ENCODE data around the gene ABCC6. TPM values are rescaled to one million over a fixed set of nuclear protein-coding genes. Genes with fewer than 3 reads are reported as not detected.

The ABCC6 gene
- total RNA-seq, 1 donor from 2014 or later = 0.53 TPM

DNA sequence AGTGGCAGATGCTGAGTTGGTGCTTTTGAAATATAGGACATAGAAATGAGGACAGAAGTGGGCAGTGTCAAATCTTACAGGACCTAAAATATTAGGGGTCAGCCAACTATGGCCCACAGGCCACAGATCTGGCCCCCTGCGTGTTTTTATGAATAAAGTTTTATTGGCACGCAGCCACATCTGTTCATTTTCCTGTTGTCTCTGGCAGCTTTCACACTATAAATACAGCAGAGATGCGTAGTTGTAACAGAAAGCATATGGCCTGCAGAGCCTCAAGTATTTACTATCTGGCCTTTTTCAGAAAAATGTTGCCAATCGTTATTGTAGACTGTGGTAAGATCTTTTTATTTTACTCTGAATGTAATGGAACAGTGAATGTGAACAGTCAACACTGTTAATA is 82.8 kb downstream of the ABCC6 start:
- H3K4me3 ChIP-seq = no peak overlapping the region
- no peaks in the 10 kb centered on the region for H3K4me1 ChIP-seq
- no peak overlapping the region for H3K27ac ChIP-seq
- TF ChIP-seq, protein P1, sequence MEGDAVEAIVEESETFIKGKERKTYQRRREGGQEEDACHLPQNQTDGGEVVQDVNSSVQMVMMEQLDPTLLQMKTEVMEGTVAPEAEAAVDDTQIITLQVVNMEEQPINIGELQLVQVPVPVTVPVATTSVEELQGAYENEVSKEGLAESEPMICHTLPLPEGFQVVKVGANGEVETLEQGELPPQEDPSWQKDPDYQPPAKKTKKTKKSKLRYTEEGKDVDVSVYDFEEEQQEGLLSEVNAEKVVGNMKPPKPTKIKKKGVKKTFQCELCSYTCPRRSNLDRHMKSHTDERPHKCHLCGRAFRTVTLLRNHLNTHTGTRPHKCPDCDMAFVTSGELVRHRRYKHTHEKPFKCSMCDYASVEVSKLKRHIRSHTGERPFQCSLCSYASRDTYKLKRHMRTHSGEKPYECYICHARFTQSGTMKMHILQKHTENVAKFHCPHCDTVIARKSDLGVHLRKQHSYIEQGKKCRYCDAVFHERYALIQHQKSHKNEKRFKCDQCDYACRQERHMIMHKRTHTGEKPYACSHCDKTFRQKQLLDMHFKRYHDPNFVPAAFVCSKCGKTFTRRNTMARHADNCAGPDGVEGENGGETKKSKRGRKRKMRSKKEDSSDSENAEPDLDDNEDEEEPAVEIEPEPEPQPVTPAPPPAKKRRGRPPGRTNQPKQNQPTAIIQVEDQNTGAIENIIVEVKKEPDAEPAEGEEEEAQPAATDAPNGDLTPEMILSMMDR (IDR thresholded peaks at IDR 0.05) = no peak
- intact Hi-C loops (cut with DNase I) = no loop called here
- DNase-seq (ENCODE audit: low spot score in 2 of 2) = no peak
- H3K9me3 ChIP-seq = no peaks in the 10 kb centered on the region
- H3K36me3 ChIP-seq = peaks cover 67 to 91% of the 10 kb centered on the region in 2 donors
- H3K27me3 ChIP-seq = no peaks in the 10 kb centered on the region

DNA sequence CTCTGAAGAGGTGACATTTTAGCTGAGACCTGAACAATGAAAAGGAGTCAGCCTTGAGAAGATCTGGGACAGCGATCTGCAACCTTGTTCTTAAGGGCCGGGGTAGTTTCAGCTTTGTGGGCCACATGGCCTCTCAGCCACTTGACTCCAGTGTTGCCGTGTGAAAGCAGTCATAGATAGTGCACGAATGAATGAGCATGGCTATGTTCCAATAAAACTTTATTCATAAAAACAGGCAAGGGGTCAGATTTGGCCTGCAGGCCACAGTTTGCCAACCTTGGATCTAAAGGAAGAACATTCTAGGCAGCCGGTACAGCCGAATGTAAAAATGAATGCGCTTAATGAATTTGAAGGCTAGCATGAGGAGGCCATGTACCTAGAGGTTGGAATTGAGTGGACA is 83.5 kb downstream of the ABCC6 start:
- H3K27me3 ChIP-seq = no peaks in the 10 kb centered on the region
- no peak for DNase-seq (ENCODE audit: low spot score in 2 of 2)
- intact Hi-C loops (cut with DNase I) = no loop called here
- H3K36me3 ChIP-seq = peaks cover 74 to 98% of the 10 kb centered on the region in 2 donors
- H3K4me3 ChIP-seq = no peak overlapping the region
- H3K4me1 ChIP-seq = no peaks in the 10 kb centered on the region
- no peak overlapping the region for H3K27ac ChIP-seq
- no peaks in the 10 kb centered on the region for H3K9me3 ChIP-seq
- TF ChIP-seq, protein P1 (IDR thresholded peaks at IDR 0.05) = no peak

DNA sequence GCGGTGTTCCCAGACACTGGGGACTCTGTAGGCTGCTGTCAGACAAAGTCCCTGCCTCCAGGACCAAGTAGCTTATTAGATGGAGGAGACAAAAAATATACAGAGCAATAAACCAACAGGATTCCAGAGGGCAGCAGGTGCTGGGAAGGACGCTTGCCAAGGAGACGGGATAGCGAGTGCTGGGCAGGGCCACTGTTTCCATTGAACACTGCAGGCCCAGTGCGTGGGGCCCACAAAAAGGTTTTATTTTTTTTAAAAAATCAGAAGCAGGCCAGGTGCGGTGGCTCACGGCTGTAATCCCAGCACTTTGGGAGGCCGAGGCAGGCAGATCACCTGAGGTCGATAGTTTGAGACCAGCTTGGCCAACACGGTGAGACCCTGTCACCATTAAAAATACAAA is 84.2 kb downstream of the ABCC6 start:
- H3K27ac ChIP-seq = no peak overlapping the region
- H3K4me1 ChIP-seq = no peaks in the 10 kb centered on the region
- no peak for DNase-seq (ENCODE audit: low spot score in 2 of 2)
- no peak overlapping the region for H3K4me3 ChIP-seq
- no peaks in the 10 kb centered on the region for H3K27me3 ChIP-seq
- TF ChIP-seq, protein P1 (IDR thresholded peaks at IDR 0.05) = no peak
- H3K36me3 ChIP-seq = peaks cover 81 to 100% of the 10 kb centered on the region in 2 donors
- intact Hi-C loops (cut with DNase I) = no loop called here
- H3K9me3 ChIP-seq = no peaks in the 10 kb centered on the region

DNA sequence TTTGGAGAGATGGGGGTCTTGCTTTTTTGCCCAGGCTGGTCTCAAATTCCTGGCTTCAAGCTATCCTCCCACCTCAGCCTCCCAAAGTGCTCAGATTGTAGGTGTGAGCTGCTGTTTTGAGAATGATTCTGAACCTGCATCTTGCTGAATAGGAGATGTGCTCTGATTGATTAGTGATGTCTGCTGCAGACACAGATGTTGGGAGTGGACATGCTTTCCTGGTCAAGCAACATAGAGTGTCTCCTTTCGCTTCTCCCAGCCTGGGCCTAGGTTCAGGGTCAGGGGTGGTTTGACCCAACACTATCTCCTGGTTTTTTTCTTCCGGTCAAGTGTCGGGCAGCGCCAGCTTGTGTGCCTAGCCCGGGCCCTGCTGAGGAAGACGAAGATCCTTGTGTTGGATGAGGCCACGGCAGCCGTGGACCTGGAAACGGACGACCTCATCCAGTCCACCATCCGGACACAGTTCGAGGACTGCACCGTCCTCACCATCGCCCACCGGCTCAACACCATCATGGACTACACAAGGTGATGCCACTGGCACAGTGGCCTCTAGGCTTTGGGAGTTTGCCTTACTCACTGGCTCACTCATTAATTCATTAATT is 85.2 kb downstream of the ABCC6 start:
- Histone ChIP-seq H3K27me3 (no peaks in the 10 kb centered on the region), H3K4me3 (no peak overlapping the region), H3K4me1 (no peaks in the 10 kb centered on the region), H3K36me3 (peaks cover 90 to 100% of the 10 kb centered on the region in 2 donors), H3K27ac (no peak overlapping the region), H3K9me3 (no peaks in the 10 kb centered on the region)
- no peak for DNase-seq (ENCODE audit: low spot score in 2 of 2)
- TF ChIP-seq, protein P1 (IDR thresholded peaks at IDR 0.05) = no peak
- intact Hi-C loops (cut with DNase I) = no loop called here

DNA sequence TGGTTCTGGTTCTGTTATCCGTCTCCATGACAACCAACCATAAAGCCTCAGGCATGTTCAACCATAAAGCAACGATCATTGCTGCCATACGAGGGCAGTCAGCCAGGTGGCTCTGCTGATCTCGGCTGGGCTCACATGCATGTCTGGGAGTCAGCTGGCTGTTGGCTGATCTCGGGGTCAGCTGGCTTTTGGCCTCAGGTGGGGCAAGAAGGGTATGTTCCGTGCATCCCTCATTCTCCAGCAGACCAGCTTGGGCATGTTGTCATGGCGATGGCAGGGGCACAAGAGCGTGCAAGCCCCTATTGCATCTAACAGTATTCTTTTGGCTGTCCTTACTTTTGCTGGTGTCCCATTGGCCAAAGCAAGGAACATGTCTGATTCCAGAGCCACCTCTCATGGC is 86.2 kb downstream of the ABCC6 start:
- no peak overlapping the region for H3K27ac ChIP-seq
- peaks cover 89 to 97% of the 10 kb centered on the region in 2 donors for H3K36me3 ChIP-seq
- no peaks in the 10 kb centered on the region for H3K4me1 ChIP-seq
- no peaks in the 10 kb centered on the region for H3K9me3 ChIP-seq
- intact Hi-C loops (cut with DNase I) = no loop called here
- TF ChIP-seq, protein P1 (IDR thresholded peaks at IDR 0.05) = no peak
- no peaks in the 10 kb centered on the region for H3K27me3 ChIP-seq
- no peak overlapping the region for H3K4me3 ChIP-seq
- no peak for DNase-seq (ENCODE audit: low spot score in 2 of 2)

DNA sequence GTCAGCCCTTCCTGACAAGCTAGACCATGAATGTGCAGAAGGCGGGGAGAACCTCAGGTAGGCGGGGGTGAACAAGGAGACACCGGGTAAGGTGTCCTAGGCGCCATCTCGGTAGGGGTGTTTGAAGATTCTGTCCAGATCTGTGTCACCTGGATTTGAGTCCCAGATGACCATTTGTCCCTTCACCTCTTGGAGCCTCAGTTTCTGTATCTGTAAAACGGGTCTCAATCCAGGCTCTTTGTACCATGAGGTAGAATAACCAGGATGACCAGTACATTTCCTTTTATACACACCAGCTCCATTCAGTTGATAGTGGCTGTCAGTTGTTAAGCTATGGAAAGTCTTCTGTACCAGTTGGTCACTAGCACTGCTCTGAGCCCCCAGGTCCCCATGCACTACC is 86.7 kb downstream of the ABCC6 start:
- TF ChIP-seq, protein P1 (IDR thresholded peaks at IDR 0.05) = no peak
- Histone ChIP-seq H3K4me1 (no peaks in the 10 kb centered on the region), H3K9me3 (no peaks in the 10 kb centered on the region), H3K27ac (no peak overlapping the region), H3K4me3 (no peak overlapping the region), H3K36me3 (peaks cover 89 to 97% of the 10 kb centered on the region in 2 donors), H3K27me3 (no peaks in the 10 kb centered on the region)
- no peak for DNase-seq (ENCODE audit: low spot score in 2 of 2)
- intact Hi-C loops (cut with DNase I) = no loop called here
